ENCODE results near the gene DNAH2.

DNA sequence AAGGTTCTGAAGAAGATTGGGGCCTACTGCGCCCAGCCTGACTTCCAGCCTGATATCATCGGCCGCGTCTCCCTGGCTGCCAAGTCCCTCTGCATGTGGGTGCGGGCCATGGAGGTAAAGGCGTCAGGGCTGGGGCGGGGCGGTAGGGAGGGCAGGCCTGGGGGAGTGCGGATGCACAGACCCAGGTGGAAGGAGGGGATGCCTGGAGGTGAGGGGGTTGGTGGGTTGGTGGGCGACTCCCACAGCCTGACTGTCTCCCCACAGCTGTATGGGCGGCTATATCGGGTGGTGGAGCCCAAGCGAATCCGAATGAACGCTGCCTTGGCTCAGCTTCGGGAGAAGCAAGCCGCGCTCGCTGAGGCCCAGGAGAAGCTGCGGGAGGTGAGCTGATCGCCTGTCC is 89.7 kb downstream of the DNAH2 start:
- TF ChIP-seq, protein P1, sequence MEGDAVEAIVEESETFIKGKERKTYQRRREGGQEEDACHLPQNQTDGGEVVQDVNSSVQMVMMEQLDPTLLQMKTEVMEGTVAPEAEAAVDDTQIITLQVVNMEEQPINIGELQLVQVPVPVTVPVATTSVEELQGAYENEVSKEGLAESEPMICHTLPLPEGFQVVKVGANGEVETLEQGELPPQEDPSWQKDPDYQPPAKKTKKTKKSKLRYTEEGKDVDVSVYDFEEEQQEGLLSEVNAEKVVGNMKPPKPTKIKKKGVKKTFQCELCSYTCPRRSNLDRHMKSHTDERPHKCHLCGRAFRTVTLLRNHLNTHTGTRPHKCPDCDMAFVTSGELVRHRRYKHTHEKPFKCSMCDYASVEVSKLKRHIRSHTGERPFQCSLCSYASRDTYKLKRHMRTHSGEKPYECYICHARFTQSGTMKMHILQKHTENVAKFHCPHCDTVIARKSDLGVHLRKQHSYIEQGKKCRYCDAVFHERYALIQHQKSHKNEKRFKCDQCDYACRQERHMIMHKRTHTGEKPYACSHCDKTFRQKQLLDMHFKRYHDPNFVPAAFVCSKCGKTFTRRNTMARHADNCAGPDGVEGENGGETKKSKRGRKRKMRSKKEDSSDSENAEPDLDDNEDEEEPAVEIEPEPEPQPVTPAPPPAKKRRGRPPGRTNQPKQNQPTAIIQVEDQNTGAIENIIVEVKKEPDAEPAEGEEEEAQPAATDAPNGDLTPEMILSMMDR (IDR thresholded peaks at IDR 0.05): no peak
- no peak for TF ChIP-seq POLR2AphosphoS5 (IDR thresholded peaks at IDR 0.05; ENCODE audit: low read depth, low read length)
- no peak for TF ChIP-seq SIN3A (IDR thresholded peaks at IDR 0.05; ENCODE audit: borderline replicate concordance, insufficient read depth, low read depth, low read length)
